ENCODE measurements around the gene ATP5F1D. TPM values are rescaled to one million over a fixed set of nuclear protein-coding genes. Genes with fewer than 3 reads are reported as not detected.
"Not testable (repeated sequence)": the region's sequence is repeated elsewhere in the genome, so short reads cannot be mapped to it uniquely, and the experiment has no call there.

ATP5F1D gene
- total RNA-seq, 1 donor from 2014 or later: 213 TPM

DNA sequence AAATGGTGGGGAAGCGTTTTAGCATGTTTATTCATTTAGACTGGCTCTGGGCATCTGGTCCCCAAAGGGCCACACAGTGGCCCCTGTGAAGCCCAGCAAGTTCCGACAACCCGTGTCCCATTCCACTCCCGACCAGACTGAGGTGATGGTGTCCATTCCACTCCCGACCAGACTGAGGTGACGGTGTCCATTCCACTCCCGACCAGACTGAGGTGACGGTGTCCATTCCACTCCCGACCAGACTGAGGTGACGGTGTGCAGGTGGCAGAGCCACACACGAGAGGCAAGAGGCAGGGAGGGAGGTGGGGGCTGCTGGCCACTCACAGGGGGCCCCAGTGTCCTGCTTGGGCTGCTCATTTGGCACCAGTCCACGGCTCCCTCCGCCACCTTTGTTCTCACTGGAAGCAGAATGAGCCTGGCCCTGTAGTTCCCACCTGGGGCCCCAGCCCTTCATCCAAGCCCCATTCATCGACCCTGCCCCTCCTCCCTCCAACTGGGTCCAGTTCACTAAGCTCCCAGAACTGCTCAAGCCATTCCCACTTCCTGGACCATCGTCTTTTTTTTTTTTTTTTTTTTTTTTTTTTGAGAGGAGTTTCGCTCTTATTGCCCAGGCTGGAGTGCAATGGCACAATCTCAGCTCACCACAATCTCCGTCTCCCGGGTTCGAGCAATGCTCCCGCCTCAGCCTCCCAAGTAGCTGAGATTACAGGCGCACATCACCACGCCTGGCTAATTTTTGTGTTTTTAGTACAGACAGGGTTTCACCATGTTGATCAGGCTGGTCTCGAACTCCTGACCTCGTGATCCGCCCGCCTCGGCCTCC, 4.9 kb downstream of the ATP5F1D start:
- DNase-seq (ENCODE audit: low spot score): not testable (repeated sequence)

DNA sequence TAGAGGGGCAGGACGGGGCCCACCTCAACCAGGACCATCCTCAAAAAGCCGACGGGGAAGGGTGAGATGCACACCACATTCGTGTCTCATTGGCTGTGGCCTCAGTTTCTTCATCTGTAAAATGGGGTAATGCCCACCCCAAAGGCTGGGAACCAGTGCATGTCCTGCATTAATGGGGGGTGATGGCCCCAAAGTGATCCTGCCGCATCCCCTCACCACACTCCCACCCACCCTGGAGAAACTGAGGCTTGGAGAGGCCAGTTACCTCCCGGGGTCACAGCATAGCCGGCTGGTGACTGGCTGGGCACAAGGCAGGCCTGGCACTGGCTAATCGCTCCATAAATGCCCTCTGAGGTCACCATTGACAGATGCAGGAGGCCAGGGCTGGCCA, 6.2 kb downstream of the ATP5F1D start:
- DNase-seq (ENCODE audit: low spot score): no peak

DNA sequence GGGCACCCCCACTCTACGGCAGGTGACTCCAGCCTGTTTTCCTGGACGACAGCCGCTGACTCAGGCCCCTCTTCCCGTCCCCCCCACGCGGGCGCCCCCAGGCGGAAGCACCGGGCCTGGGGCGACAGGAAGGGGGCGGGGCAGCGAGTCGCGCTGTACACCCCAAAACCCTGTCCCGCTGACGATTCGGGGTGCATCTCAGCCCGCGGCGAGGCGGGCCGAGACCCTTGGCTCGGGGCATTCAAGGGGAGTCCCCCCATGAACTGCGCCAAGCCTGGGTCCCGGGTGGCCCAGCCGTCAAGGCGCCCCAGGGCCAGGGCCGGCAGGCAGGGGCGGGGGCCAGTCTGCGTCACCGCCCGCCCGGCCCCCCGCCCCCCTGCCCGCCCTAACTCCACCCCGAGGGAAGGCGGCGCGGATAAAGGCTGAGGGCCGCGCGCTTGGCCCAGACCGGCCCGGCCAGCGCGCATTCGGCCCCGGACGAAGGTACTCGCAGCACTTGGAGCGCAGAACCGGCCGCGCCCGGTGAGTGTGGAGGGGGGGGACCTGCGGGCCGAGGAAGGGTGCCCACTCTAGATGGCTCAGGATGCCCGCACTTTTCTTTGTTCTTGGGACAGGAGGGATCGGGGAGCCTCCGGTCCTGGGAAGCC, 6.7 kb downstream of the ATP5F1D start, which contains the start of gene MIDN:
Gene MIDN, plus strand, starts transcription at position 445 of the 647 bp plus-strand sequence. CDS start 1,714 bp downstream, outside the sequence.
- peak; percentile 83 for DNase-seq (ENCODE audit: low spot score)

DNA sequence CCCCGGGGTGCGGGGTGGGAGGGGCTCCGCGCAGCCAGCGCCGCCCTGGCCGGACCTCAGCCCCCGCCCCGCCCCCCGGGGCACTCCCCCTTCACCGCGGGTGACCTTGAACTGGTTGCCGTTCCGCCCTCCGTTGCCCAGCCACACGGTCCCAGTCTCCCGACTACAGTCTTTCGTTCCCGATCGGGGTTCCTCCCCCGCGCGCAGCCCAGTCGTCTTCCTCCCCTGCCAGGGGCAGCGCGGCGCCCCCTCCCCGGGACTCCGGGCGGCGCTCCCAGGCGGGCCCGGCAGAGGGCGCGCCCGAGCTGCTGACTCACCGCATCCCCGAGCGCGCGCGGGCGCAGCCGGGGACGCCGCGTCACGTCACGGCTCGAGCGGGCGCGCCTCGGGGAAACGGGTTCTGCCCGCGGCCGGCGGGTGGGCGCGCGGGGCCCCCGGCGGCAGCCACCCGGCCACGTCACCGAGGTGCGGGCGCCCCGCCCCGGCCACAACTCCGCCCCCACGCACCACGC, 7.3 kb downstream of the ATP5F1D start:
- peak; percentile 69 for DNase-seq (ENCODE audit: low spot score)

DNA sequence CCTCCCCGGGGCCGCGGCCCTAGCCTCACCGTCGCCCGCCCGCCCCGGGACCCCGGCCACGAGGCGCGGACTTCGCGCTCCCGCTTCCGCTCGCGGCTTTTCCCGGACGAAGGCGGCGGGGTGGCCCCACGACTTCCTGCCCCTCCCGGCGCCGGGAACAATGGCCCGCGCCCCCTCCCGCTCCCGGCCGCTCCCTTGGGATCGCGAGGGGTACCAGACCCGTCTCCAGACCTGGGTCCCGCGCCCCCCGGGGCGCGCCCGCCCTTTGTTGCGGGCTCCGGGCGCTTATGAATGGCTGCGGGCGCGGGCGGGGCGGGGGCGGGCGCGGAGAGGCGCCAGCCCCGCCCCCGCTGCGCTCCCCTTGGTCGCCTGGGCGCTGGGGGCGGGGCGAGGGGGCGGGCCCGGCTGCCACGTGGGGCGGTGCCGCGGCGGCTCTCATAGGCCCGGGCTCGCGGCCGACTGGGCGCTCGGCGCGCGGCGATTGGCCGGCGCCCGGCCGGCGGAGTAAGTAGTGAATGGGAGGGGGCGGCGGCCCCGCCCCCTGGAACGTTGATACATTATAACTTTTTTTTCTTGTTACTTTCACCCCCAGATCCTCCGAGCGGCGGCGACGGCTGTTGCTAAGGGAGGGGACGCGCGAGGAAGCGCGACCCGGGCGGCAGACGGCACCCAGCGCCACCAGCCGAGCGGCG, 7.9 kb downstream of the ATP5F1D start:
- DNase-seq (ENCODE audit: low spot score): peak; percentile 96

DNA sequence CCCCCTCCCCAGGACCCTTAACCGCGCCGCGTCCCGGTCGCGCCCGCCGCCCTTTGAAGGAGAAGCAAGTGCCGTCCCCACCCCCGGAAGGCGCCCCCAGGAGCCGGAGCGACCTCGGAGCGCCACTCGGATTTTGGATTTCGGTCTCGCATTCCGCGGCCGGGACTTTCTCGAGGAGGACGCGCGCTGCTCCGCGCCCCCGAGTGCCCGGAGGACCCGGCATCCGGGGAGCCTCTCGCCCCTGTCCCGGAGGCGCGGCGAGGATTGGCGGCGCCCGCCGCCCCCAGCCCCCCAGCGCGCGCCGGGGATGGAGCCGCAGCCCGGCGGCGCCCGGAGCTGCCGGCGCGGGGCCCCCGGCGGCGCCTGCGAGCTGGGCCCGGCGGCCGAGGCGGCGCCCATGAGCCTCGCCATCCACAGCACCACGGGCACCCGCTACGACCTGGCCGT, 8.5 kb downstream of the ATP5F1D start:
- no peak for DNase-seq (ENCODE audit: low spot score)

DNA sequence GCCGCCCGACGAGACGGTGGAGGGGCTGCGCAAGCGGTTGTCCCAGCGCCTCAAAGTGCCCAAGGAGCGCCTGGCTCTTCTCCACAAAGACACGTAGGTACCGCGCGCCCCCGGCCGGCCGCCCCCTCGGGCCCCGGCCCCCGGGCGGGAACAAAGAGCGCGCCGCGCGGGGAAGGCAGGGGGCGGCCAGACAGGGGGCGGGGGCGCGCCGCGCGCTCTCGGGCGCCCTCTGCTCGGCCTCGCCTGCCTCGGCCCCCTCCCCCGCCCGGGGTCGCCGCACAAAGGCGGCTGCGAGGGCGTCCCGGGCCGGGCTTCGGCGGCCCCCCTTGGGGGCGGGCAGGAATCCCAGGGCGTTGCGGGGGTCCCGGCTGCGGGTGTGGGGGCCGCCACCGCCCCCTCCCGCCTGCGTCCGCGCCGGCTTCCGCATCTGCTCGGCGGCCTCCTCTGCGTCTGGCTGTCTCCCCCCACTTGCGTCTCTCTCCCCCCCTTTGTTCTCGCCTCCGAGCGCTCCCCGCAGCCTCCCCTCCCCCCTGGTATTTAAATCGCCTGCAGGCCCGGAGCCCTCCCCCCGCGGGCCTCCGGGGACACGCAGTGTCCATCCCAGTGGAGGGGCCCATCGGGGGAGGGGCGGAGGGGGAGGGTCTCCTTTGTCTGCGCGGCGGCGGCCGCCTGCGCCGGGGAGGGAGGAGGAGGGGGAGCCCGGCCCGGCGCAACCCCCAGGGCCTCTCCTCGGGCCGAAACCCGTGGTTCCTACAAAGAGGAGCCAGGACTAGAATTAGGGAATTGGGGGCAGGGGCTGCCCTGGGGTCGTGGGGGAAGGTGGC, 9.1 kb downstream of the ATP5F1D start:
- DNase-seq (ENCODE audit: low spot score): no peak

DNA sequence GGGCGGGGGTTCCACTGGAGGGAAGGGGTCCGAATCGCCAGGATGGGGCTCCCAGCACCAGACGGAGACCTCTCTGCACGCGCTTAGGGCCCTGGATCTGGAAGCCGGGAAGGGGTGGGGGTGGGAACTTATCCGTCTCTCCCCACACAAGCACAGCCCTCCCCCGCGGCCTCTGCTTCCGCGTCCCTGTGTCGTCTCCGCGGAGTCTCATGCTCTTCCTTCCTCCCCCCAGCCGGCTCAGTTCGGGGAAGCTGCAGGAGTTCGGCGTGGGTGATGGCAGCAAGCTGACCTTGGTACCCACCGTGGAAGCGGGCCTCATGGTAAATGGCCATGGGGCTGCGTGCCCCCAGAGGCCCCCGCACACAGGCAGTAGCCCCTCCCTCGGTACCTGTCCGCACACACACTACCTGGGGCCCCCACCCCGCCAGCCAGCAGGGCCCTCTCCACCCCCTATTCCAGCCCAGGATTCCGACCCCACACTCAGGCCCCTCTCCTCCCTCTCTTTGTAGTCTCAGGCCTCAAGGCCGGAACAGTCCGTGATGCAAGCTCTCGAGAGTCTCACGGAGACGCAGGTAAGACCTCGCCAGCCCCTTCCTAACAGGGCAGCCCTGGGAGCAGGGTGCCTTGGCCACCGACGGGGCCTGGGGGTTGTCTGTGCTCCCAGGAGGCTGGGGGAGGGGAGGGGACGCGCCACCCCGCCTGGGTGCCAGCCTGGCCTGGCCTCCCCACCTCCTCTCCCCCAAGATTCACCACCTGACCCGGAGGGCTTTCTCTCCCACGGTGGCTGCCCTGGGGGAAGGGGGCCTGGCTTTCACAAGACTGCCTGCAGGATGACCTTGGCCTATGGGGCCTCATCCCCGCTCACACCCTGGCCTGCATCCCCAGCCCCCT, 10.0 kb downstream of the ATP5F1D start:
- peak; percentile 78 for DNase-seq (ENCODE audit: low spot score)

DNA sequence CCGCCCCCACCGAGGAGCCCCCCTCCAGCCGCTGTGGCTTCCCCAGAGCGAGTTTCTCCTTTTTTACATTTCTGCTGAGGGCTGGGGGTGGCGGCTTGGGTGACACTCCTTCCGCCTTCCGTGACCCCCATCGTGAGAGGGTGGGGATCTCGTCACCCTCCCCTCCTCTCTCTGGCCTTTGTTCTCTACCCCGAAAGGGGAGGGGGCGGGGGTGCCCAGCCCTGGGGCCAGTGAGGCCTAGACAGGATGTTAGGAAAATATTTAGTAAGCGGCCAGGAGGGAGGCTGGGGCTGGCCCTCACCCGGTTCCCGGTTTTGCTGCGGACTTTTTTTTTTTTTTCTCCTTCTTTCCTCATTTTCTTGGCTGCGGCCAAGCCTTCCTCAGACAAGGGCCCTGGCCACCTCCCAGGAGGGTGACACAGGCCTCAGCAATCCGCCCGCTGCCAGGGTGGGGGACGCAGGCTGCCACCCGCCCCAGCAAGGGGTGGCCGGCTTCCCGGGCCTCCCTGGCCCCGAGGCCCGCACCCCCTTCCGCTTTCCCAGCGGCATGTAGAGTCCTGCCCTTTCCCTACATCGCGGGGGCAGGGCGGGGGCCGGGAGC, 10.8 kb downstream of the ATP5F1D start:
- DNase-seq (ENCODE audit: low spot score): peak; percentile 90

DNA sequence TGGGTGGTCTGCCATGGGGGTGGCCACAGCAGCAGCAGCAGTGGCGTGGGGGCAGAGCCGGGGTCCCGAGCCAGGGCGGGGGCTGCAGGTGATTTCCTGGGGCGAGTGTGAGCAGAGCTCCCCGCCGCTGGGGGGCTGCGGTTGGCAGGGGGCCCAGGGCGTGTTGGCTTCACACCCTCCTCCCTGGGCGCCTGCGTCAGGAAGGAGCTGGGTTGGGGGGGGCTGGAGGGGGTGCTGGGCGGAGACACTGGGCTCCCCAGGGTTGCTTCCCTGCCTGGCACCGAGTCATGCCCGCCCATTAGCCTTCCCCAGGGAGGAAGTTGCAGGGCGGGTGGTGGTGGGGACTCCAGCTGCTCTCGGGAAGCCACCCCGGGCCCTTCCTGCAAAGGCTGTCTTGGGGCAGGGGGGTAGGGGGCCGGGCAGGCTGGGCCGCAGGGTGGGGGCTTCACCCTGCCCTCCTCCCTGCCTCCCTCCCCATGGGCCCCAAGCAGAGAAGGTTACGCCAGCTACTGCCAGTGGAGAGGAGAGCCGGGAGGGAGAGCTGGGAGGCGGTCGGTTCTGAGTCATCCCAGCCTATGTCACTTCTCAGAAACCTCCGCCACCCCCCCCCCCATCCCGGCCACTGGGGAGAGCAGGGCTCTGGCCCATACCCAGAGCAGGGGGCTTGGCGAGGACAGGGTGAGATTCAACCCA, 11.4 kb downstream of the ATP5F1D start:
- DNase-seq (ENCODE audit: low spot score): peak; percentile 91

DNA sequence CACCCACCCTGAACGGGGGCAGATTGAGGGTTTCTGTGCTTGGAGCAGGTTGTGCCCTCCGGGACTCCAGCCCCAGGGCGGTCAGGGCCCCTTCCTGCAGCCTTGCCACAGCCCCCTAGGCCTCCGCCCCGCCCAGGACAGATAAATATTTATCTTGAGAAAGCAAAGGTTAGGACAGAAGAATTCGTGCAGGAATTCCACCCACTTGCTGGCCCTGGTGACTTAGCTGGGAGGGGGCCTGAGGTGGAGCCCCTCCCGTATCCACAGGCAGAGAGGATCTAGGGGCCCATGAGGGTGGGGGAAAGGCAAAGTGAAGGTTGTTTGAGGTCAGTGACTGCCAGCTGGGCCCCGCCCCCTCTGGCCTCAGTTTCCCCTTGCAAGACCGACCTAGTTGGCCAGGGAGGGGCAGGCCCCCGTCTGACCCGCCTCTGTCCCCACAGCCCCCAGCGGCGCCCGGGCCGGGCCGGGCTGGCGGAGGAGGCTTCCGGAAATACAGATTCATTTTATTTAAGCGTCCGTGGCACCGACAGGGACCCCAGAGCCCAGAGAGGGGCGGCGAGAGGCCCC, 12.0 kb downstream of the ATP5F1D start:
- DNase-seq (ENCODE audit: low spot score): no peak

DNA sequence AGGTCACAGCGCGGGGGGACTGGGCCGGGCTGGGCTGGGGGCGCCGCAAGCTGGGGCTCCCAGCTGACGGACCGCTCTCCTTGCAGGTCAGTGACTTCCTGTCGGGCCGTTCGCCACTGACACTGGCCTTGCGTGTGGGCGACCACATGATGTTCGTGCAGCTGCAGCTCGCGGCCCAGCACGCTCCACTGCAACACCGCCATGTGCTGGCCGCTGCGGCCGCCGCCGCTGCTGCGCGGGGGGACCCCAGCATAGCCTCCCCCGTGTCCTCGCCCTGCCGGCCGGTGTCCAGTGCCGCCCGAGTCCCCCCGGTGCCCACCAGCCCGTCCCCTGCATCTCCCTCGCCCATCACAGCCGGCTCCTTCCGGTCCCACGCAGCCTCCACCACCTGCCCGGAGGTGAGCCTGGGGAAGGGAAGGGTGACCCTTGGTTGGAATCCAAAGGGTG, 12.6 kb downstream of the ATP5F1D start:
- DNase-seq (ENCODE audit: low spot score): no peak

DNA sequence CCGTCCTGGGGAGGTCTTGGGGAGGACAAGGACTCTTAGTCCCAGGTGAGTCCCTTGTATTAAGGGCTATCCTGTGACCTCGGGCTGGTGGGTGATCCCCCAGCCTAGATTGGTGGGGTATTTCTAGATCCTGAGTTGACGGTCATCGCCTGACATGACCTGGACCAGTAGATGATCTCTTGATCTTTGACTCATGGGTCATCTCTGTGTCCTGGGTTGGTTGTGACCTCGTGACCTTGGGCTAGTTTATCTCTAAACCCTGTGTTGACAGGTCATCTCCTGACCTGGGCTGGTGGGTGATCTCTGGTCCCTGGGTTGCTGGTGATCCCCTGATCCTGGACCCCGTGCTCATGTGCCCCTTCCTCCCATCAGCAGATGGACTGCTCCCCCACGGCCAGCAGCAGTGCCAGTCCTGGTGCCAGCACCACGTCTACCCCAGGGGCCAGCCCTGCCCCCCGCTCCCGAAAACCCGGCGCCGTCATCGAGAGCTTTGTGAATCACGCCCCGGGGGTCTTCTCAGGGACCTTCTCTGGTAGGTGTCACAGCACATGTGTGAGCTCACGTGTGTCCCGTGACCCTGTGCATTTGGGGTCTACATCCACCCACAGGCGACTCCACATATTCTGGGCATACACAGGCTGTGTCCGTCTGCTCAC, 13.1 kb downstream of the ATP5F1D start:
- no peak for DNase-seq (ENCODE audit: low spot score)

DNA sequence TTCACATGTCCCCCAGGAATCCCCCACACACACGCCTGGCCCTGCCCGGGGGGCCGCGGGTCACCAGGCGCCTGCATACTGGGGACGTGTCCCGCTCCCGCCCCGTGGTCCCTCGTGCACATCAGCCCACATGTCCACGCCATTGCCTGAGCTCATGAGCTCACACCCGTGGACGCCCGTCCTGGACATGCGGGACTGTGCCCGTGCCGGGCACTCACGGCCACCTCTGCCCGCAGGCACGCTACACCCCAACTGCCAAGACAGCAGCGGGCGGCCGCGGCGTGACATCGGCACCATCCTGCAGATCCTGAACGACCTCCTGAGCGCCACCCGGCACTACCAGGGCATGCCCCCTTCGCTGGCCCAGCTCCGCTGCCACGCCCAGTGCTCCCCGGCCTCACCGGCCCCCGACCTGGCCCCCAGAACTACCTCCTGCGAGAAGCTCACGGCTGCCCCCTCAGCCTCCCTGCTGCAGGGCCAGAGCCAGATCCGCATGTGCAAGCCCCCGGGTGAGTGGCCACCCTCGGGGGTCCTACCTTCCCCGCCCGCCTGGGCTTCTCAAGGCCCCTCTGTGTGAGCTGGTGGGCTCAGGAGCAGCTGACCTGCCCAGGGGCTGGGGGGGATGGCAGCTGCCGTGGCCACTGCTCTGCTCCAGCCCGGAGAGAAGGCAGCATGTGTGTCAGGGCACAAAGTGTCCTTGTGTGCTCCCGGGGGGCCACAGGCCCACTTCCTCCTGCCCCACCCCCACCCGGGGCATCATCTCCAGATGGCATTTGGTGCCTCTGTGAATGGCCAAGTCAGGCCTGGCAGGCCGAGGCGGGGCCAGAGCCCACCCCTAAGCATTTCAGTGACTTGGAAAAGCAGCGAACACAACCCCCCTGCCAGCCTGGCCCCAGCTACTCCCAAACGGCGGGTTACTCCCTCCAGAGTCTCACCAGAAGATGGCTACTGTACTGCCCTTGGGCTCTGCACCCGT, 13.9 kb downstream of the ATP5F1D start:
- DNase-seq (ENCODE audit: low spot score): no peak

DNA sequence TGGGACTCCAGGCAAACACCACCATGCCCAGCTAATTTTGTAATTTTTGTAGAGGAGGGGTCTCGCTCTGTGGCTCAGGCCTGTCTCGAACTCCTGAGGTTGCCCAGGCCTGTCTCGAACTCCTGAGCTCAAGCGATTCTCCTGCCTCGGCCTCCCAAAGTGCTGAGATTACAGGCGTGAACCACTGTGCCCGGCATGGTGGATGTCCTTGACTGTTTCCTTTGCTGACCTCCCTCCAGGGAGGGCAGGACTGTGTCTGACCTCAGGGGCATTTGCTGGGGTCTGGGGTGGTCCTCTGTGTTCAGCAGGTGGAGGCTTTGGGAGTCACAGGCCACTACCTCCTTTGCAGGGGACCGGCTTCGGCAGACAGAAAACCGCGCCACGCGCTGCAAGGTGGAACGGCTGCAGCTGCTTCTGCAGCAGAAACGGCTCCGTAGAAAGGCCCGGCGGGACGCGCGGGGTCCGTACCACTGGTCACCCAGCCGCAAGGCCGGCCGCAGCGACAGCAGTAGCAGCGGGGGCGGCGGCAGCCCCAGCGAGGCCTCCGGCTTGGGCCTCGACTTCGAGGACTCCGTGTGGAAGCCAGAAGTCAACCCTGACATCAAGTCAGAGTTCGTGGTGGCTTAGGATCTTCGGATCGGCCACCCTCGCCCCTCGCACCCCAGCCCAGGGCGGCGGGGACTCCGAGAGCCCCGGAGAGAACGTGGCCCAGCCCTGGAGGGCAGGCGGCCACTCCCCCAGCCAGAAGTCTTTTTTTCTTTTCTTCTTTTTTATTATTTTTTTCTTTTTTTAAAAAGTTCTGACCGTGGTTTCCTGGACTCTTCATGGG, 15.3 kb downstream of the ATP5F1D start:
- no peak for DNase-seq (ENCODE audit: low spot score)

DNA sequence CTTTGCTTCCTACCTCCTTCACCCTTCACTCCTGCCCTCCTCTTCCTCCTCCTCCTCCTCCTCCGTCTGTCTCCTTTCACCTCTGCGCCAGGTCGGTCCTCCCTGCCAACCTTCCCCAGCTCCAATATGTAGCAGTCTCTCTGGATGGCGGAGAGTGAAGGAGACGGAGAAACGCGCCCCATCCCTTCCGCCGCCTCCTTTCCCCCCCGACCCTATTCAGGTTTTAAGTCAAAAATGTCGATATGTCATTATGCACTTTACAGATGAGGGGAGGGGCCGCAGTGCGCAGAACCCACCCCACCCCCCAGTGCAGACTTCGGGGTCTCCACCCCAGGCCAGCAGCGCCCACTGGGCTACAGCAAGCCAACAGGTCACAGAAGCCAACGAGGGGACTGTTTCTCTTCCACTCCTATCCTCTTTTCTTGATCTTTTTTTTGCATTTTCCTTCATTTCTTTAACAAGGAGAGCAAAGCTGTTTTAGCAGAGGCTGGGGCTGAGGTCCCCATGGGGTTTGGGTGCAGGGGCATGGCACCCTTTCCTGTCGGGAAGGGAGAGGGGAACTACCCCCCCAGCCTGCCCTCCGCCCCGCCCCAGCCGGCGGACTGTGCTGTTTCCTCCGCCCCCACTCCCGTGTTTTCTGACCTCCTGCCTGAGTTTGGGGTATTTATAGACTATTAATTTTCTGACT, 16.1 kb downstream of the ATP5F1D start:
- DNase-seq (ENCODE audit: low spot score): no peak
